K562 (cell line): Measurements from ENCODE around the gene IGF2. TPM values are rescaled to one million over a fixed set of nuclear protein-coding genes. Genes with fewer than 3 reads are reported as not detected.

Source experiments
- CCAR2 ChIP-seq: fragments of 200-400 bp; formaldehyde crosslinking; IDR thresholded peaks from 2 replicates; pipeline ENCODE4 v1.6.1; 2017; ENCODE audit warnings: mild to moderate bottlenecking, low read depth, low read length
- CEBPB ChIP-seq: fragments of 450-650 bp; IDR thresholded peaks from 2 replicates; pipeline ENCODE4 v1.6.1; 2016; ENCODE audit warnings: missing genetic modification characterization, missing compliant biosample characterization
- CSDE1 ChIP-seq, 2 experiments: fragments of 450-650 bp; IDR thresholded peaks; 2 replicates each; pipeline ENCODE4 v1.6.1; 2016; ENCODE audit warnings: mild to moderate bottlenecking in 1 of 2
- HMG20A ChIP-seq: fragments of 450-650 bp; formaldehyde crosslinking; conservative IDR thresholded peaks from 2 replicates; pipeline ENCODE4 v1.4.0; 2020; ENCODE audit warnings: mild to moderate bottlenecking, mixed read lengths
- NFE2 ChIP-seq: IDR thresholded peaks from 2 replicates; pipeline ENCODE4 v1.6.1; 2014; ENCODE audit warnings: antibody characterized with exemption, low read depth
- RB1 ChIP-seq: fragments of 450-650 bp; IDR thresholded peaks from 2 replicates; pipeline ENCODE4 v1.6.1; 2017; ENCODE audit warnings: low read depth, mild to moderate bottlenecking
- RBM39 ChIP-seq: fragments of 200-400 bp; formaldehyde crosslinking; optimal IDR thresholded peaks from 2 replicates; pipeline ENCODE3; 2018; ENCODE audit warnings: low read depth, low read length
- SMC3 ChIP-seq: conservative IDR thresholded peaks from 2 replicates; pipeline ENCODE4 v1.6.1; 2011; ENCODE audit warnings: low read depth, low read length, improper control_type of control experiment; ENCODE audit not compliant: insufficient read depth
- TCFL5 ChIP-seq: fragments of 250-450 bp; sonication (Bioruptor Pico); conservative IDR thresholded peaks from 2 replicates; pipeline ENCODE4 v1.6.1; 2021; ENCODE audit warnings: mild to moderate bottlenecking, moderate library complexity, matching md5 sums
- ZC3H8 ChIP-seq: fragments of 450-650 bp; IDR thresholded peaks from 2 replicates; pipeline ENCODE4 v1.6.1; 2017
- ZEB2 ChIP-seq: fragments of 450-650 bp; IDR thresholded peaks from 2 replicates; pipeline ENCODE4 v1.6.1; 2016
- ZNF24 ChIP-seq: fragments of 450-650 bp; IDR thresholded peaks from 2 replicates; pipeline ENCODE4 v1.6.1; 2016
- ZNF584 ChIP-seq: fragments of 200-800 bp; sonication (Bioruptor generic); IDR thresholded peaks from 2 replicates; pipeline ENCODE4 v1.6.1; 2016; ENCODE audit warnings: low read depth, mild to moderate bottlenecking, missing genetic modification characterization, missing compliant biosample characterization
- polyA plus RNA-seq, 8 experiments: library from polyadenylated mRNA; depleted of rRNA in 4 of 8; stranded (reverse) in 5 of 8; unstranded in 3 of 8; fragments of >200 nt; fragmentation: Nextera tagmentation in 2 of 8; fragmentation: Illumina TruSeq in 1 of 8; extraction: Ambion mirVana in 2 of 8; extraction: Trizol in 1 of 8; gene quantifications; 2 replicates each; pipeline versions ENCODE4 v1.2.1 to v1.2.3, GENCODE V29; 2011 to 2014; ENCODE audit warnings: inconsistent platforms in 1 of 8, missing spikeins in 1 of 8
- total RNA-seq, 7 experiments: library from RNA; depleted of rRNA in 6 of 7; stranded (reverse); fragments of >200 nt in 6 of 7; fragmentation: Illumina TruSeq in 2 of 7; extraction: Trizol in 2 of 7; gene quantifications; 2 replicates each; pipeline versions ENCODE4 v1.2.1 to v1.2.3, GENCODE V29; 2011 to 2021; ENCODE audit warnings: low replicate concordance in 1 of 7
- TF ChIP-seq, protein P1 (sequence below), 2 experiments: IDR thresholded peaks in 1 of 2; conservative IDR thresholded peaks in 1 of 2; 2 replicates each; pipeline ENCODE4 v1.6.1; 2016; ENCODE audit warnings: low read depth in 2 of 2, mild to moderate bottlenecking in 1 of 2, missing compliant biosample characterization in 1 of 2, missing genetic modification characterization in 1 of 2, moderate library complexity in 1 of 2
- TF ChIP-seq, protein P2 (sequence below): fragments of 450-650 bp; formaldehyde crosslinking; conservative IDR thresholded peaks from 2 replicates; pipeline ENCODE4 v1.4.0; 2022; ENCODE audit warnings: mild to moderate bottlenecking, missing genetic modification characterization
- TF ChIP-seq, protein P3 (sequence below): sonication (generic); formaldehyde crosslinking; IDR thresholded peaks from 2 replicates; pipeline ENCODE4 v1.8.0; 2022; ENCODE audit warnings: missing genetic modification reagents, mild to moderate bottlenecking, moderate library complexity, borderline replicate concordance
- TF ChIP-seq, protein P4 (sequence below): sonication (generic); formaldehyde crosslinking; IDR thresholded peaks from 2 replicates; pipeline ENCODE4 v1.8.0; 2023; ENCODE audit warnings: missing genetic modification reagents, mild to moderate bottlenecking, borderline replicate concordance

The IGF2 gene
- total and polyA plus RNA-seq, 9 of the 15 experiments (the other 6 are each of a cell fraction or from before 2014, with no cell fraction given): 0.16 TPM; not detected in 8

DNA sequence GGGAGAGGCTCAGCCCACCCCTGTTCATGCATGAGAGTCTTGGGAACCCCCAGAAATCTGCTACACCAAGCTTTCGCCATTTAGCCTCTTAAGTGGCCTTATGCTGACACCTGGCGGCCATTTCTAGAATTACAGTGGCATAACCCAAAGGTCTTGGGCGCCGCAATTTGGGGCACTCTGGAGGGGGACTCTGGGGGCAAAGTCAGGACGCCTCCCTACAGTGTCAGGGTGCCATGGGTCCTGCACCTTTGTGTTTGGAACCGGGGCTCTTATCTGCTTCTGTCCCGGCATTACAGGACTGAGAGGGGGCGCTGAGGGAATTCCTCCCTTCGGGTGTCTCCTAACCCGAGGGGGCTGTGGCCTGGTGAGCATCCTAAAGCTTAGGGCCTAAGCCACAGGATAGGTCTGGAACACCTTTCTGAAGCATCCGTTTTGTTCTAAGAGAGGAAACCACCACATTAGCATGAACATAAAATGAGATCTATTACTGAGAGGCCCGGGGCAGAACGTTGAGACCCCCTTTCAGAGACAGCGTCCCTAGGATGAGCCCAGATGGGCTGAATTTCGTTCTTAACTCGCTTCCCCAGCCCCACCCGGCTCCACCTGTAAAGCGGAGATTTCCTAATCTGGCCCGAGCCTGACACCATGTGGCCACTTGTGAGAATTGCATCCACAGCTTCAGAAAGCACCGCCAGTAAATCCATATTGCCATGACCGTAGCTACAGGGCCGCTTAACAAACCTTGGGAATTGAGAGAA, 12.5 kb upstream of the IGF2 start (continued):
- TF ChIP-seq, protein P1, sequence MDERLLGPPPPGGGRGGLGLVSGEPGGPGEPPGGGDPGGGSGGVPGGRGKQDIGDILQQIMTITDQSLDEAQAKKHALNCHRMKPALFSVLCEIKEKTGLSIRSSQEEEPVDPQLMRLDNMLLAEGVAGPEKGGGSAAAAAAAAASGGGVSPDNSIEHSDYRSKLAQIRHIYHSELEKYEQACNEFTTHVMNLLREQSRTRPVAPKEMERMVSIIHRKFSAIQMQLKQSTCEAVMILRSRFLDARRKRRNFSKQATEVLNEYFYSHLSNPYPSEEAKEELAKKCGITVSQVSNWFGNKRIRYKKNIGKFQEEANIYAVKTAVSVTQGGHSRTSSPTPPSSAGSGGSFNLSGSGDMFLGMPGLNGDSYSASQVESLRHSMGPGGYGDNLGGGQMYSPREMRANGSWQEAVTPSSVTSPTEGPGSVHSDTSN (CRISPR knock-in tag; IDR thresholded peaks at IDR 0.05; ENCODE audit: low read depth): no peak
- TF ChIP-seq, protein P1 (tag; conservative IDR thresholded peaks at IDR 0.05; ENCODE audit: low read depth): no peak
- TF ChIP-seq CEBPB (tag) (peak; percentile 78), ZC3H8 (no peak), SMC3 (peak; percentile 76), ZNF584 (CRISPR knock-in tag) (no peak), RB1 (0 out of 2 replicates have a peak, but pooled peaks have one; percentile 34), ZNF24 (no peak), TCFL5 (CRISPR knock-in tag) (no peak), ZEB2 (0 out of 2 replicates have a peak, but pooled peaks have one; percentile 56), HMG20A (CRISPR knock-in tag) (no peak), CCAR2 (no peak), NFE2 (no peak), CSDE1 (IDR thresholded peaks at IDR 0.05) (no peak), RBM39 (no peak)
- TF ChIP-seq, protein P2, sequence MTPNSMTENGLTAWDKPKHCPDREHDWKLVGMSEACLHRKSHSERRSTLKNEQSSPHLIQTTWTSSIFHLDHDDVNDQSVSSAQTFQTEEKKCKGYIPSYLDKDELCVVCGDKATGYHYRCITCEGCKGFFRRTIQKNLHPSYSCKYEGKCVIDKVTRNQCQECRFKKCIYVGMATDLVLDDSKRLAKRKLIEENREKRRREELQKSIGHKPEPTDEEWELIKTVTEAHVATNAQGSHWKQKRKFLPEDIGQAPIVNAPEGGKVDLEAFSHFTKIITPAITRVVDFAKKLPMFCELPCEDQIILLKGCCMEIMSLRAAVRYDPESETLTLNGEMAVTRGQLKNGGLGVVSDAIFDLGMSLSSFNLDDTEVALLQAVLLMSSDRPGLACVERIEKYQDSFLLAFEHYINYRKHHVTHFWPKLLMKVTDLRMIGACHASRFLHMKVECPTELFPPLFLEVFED: no peak
- TF ChIP-seq, protein P3, sequence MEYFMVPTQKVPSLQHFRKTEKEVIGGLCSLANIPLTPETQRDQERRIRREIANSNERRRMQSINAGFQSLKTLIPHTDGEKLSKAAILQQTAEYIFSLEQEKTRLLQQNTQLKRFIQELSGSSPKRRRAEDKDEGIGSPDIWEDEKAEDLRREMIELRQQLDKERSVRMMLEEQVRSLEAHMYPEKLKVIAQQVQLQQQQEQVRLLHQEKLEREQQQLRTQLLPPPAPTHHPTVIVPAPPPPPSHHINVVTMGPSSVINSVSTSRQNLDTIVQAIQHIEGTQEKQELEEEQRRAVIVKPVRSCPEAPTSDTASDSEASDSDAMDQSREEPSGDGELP: 0 out of 2 replicates have a peak, but pooled peaks have one; percentile 17
- TF ChIP-seq, protein P4, sequence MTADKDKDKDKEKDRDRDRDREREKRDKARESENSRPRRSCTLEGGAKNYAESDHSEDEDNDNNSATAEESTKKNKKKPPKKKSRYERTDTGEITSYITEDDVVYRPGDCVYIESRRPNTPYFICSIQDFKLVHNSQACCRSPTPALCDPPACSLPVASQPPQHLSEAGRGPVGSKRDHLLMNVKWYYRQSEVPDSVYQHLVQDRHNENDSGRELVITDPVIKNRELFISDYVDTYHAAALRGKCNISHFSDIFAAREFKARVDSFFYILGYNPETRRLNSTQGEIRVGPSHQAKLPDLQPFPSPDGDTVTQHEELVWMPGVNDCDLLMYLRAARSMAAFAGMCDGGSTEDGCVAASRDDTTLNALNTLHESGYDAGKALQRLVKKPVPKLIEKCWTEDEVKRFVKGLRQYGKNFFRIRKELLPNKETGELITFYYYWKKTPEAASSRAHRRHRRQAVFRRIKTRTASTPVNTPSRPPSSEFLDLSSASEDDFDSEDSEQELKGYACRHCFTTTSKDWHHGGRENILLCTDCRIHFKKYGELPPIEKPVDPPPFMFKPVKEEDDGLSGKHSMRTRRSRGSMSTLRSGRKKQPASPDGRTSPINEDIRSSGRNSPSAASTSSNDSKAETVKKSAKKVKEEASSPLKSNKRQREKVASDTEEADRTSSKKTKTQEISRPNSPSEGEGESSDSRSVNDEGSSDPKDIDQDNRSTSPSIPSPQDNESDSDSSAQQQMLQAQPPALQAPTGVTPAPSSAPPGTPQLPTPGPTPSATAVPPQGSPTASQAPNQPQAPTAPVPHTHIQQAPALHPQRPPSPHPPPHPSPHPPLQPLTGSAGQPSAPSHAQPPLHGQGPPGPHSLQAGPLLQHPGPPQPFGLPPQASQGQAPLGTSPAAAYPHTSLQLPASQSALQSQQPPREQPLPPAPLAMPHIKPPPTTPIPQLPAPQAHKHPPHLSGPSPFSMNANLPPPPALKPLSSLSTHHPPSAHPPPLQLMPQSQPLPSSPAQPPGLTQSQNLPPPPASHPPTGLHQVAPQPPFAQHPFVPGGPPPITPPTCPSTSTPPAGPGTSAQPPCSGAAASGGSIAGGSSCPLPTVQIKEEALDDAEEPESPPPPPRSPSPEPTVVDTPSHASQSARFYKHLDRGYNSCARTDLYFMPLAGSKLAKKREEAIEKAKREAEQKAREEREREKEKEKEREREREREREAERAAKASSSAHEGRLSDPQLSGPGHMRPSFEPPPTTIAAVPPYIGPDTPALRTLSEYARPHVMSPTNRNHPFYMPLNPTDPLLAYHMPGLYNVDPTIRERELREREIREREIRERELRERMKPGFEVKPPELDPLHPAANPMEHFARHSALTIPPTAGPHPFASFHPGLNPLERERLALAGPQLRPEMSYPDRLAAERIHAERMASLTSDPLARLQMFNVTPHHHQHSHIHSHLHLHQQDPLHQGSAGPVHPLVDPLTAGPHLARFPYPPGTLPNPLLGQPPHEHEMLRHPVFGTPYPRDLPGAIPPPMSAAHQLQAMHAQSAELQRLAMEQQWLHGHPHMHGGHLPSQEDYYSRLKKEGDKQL: no peak
